Breast epithelium (tissue), 3 donors: ENCODE data around the gene FHOD1.

Experiments
- POLR2A ChIP-seq: fragments of 450-650 bp; IDR thresholded peaks from one replicate; pipeline ENCODE4 v1.6.1; 2016; ENCODE audit warnings: antibody characterized with exemption, mild to moderate bottlenecking, moderate library complexity
- POLR2AphosphoS5 ChIP-seq, 3 donors: sonication (generic); formaldehyde crosslinking; IDR thresholded peaks; one replicate each; pipeline ENCODE4 v1.6.1; 2017; ENCODE audit warnings: antibody characterized with exemption in 3 of 3
- TF ChIP-seq, protein P1 (sequence below), 3 donors: fragments of 450-650 bp; IDR thresholded peaks; one replicate each; pipeline ENCODE4 v1.5.1; 2016 to 2017; ENCODE audit warnings: antibody characterized with exemption in 3 of 3, mild to moderate bottlenecking in 3 of 3, moderate library complexity in 3 of 3

DNA sequence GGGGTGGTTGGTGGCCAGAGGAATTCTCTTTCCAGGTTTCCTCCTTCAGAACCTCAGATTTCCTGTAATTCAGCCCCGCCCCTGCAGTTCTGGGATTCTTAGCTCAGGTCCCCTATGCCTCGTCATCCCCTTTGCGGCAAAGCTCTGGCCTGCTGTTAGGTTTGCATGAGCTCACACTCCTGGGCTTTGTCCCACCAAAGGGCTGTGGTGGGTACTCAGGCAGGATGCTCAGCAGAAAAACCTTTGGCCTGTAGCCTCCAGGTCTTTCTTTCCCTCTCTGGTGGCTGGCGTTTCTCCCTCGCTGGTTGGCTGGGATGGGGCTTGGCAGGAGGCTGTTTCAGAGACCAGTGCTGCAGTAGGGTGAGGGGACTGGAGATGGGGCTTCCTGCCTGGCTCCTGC, 22.5 kb upstream of the FHOD1 start:
- TF ChIP-seq POLR2A (no peak), POLR2AphosphoS5 (IDR thresholded peaks at IDR 0.05) (no peak)
- TF ChIP-seq, protein P1, sequence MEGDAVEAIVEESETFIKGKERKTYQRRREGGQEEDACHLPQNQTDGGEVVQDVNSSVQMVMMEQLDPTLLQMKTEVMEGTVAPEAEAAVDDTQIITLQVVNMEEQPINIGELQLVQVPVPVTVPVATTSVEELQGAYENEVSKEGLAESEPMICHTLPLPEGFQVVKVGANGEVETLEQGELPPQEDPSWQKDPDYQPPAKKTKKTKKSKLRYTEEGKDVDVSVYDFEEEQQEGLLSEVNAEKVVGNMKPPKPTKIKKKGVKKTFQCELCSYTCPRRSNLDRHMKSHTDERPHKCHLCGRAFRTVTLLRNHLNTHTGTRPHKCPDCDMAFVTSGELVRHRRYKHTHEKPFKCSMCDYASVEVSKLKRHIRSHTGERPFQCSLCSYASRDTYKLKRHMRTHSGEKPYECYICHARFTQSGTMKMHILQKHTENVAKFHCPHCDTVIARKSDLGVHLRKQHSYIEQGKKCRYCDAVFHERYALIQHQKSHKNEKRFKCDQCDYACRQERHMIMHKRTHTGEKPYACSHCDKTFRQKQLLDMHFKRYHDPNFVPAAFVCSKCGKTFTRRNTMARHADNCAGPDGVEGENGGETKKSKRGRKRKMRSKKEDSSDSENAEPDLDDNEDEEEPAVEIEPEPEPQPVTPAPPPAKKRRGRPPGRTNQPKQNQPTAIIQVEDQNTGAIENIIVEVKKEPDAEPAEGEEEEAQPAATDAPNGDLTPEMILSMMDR (IDR thresholded peaks at IDR 0.05), result no peak
